Embryonic facial prominence (tissue), 1 donor: ENCODE data around the gene PTPRT.

Experiments used
- DNase-seq: peaks from one replicate; pipeline ENCODE4 v3.0.0-alpha.2; 2016; ENCODE audit errors: extremely low spot score

The PTPRT gene

GRCh38 chr20:42549496-42549895, 640.2 kb downstream of the PTPRT start:
- no peak for DNase-seq

GRCh38 chr20:42544926-42545325, 644.8 kb downstream of the PTPRT start:
- no peak for DNase-seq

GRCh38 chr20:42532831-42533230, 656.9 kb downstream of the PTPRT start:
- DNase-seq, result no peak

GRCh38 chr20:42531508-42531961, 658.2 kb downstream of the PTPRT start:
- DNase-seq, result no peak

- DNase-seq, result no peak
Measured at GRCh38 chr20:42530855-42531448, 658.8 kb downstream of the PTPRT start.

- DNase-seq, result no peak
Measured at GRCh38 chr20:42530191-42530590, 659.5 kb downstream of the PTPRT start.

- no peak for DNase-seq
Measured at GRCh38 chr20:42524058-42524457, 665.6 kb downstream of the PTPRT start.

GRCh38 chr20:42516692-42517091, 673.0 kb downstream of the PTPRT start:
- DNase-seq, result no peak

GRCh38 chr20:42510686-42511085, 679.0 kb downstream of the PTPRT start:
- DNase-seq, result no peak

- DNase-seq, result no peak
Measured at GRCh38 chr20:42507874-42508273, 681.8 kb downstream of the PTPRT start.

- DNase-seq, result no peak
Measured at GRCh38 chr20:42506397-42506796, 683.3 kb downstream of the PTPRT start.

- no peak for DNase-seq
Measured at GRCh38 chr20:42502591-42502990, 687.1 kb downstream of the PTPRT start.

- no peak for DNase-seq
Measured at GRCh38 chr20:42496595-42496994, 693.1 kb downstream of the PTPRT start.

GRCh38 chr20:42494290-42494689, 695.4 kb downstream of the PTPRT start:
- no peak for DNase-seq

- no peak for DNase-seq
Measured at GRCh38 chr20:42493001-42493400, 696.7 kb downstream of the PTPRT start.

GRCh38 chr20:42492290-42492689, 697.4 kb downstream of the PTPRT start:
- no peak for DNase-seq

- no peak for DNase-seq
Measured at GRCh38 chr20:42485556-42485955, 704.1 kb downstream of the PTPRT start.

GRCh38 chr20:42484790-42485375, 704.8 kb downstream of the PTPRT start:
- DNase-seq, result no peak

GRCh38 chr20:42484335-42484734, 705.4 kb downstream of the PTPRT start:
- no peak for DNase-seq

- DNase-seq, result no peak
Measured at GRCh38 chr20:42483730-42484303, 705.9 kb downstream of the PTPRT start.

GRCh38 chr20:42482808-42483207, 706.9 kb downstream of the PTPRT start:
- DNase-seq, result no peak

GRCh38 chr20:42475773-42476172, 713.9 kb downstream of the PTPRT start:
- no peak for DNase-seq

- DNase-seq, result no peak
Measured at GRCh38 chr20:42474646-42475045, 715.1 kb downstream of the PTPRT start.
